Glomerular visceral epithelial cell (primary cell): Measurements from ENCODE around the gene TCF12.

Experiments used
- DNase-seq: peaks from one replicate; pipeline ENCODE4 v3.0.0-alpha.2; 2016; ENCODE audit errors: extremely low spot score

TCF12 gene

GRCh38 chr15:56918046-56918938 is at the start of gene TCF12:
Gene TCF12, plus strand, starts transcription at chr15:56918644. Its CDS starts 1,270 bp downstream, at chr15:56919914.
- DNase-seq, result peak; percentile 96

DNA sequence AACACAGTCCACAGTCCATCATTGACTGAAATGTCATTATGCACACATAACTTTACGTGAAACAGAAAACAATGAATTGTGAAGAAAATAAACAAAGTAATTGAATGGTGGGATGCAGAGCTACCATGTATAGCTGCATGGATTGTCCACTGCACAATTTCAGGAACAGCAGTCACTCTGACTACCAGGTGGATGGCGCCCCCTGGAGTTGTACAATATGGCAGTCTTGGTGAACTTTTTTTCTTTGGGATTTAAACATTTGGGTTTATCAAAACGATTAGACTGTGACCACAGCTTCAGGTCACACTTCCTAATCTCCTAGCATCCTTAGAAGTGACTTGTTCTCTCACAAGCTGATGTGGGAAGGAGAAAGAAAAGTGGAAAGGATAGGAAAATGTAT is 48.9 kb upstream of the TCF12 start:
- DNase-seq, result peak; percentile 25

GRCh38 chr15:56871185-56871584 is 47.3 kb upstream of the TCF12 start:
- DNase-seq, result peak; percentile 57

GRCh38 chr15:56871867-56872266 is 46.6 kb upstream of the TCF12 start:
- no peak for DNase-seq

DNA sequence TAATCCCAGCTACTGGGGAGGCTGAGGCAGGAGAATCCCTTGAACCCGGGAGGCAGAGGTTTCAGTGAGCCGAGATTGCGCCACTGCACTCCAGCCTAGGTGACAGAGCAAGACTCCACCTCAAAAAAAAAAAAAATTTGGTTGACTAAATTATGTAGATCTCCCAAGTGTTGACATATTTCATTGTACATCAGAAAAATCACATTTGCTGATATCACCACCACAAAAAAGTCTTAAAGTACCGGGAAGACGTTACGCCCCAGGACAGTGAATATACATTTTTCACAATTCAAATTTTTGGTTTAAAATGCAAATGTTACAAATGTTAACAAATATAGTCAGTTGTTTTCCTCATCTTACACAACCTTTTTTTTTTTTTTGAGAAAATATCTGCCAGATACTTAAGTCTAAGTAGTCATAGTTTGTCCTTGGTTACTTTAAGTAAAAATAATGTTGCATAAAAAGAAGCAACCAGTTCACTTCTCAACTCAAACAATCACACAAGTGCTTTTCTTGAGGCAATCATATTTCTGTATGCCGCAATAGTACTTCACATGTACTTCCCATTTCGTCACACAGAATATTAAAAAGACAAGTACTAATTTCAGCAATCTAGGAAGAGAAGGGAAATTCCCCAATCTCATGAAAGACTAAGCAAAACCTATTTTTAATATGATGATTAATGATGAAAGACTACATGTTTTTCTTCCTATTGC is 41.0 kb upstream of the TCF12 start:
- no peak for DNase-seq

- DNase-seq, result no peak
Measured at GRCh38 chr15:56879502-56879901, 38.9 kb upstream of the TCF12 start.

GRCh38 chr15:56883088-56883487 is 35.4 kb upstream of the TCF12 start:
- no peak for DNase-seq

DNA sequence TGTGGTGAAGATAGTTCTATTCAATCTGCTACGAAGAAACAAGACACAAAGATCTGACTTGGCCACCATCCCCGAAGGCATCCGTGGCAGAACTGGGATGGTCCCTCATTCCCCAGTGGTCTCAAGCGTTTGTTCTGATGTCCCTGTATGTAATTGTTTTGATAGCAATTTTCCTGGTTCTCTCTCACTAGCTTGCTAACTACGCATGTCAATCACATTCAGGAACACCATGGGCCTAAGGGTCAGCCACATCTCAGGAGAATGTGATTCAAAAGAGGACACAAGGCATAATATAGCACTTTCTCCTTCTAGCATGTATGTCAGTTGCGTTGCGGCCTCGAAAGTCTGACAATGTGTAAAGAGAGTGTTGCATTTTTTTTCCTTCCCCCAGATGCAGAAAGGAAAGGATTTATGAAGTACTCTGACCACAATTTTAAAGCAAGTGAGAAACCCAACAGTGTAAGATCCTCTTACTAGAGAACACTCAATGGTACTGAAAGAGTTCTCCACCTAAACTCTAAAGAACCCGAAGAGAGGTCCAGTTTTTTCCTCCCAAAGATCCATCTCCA is 32.0 kb upstream of the TCF12 start:
- peak; percentile 2 for DNase-seq

DNA sequence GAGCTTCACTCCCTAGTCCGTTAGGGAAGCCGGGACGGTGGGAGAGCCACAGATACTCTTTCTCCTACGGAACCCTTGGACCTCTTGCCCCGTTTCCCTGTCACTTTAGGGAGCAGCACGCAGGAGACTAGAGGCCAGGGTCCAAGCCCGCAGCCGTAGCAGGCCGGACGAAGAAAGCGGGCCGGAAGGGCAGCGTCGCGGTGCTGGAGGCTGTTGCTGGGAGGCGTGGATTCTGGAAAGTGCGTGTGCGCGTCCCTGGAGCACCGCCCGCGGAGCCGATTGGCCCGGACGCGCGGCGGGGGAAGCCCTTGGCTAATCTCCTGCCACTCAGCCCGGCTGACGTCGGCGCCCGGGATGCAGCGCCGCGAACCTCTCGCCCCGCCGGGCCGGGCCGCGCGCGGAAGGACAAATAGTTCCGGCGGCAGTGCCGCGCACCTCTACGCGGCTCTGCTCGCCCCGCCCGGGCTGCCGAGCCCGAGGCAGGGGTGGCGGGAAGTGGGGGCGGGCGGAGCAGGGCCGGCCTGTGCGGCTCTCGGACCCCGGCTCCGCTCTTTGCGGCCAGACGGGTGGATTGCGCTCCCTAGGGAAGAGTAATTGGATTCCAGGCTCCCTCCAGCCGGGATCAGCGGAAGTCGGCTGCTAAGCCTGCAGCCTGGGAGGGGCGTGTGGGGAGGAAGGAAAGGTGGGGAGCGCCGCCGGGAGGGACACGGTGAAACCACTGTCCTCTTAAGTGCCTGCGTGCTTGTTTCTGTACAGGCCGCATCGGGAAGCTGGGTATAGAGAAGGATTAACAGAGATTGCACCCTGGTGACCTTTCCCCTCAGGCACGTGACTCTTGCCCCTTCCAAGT is 31.3 kb upstream of the TCF12 start:
- peak; percentile 95 for DNase-seq

DNA sequence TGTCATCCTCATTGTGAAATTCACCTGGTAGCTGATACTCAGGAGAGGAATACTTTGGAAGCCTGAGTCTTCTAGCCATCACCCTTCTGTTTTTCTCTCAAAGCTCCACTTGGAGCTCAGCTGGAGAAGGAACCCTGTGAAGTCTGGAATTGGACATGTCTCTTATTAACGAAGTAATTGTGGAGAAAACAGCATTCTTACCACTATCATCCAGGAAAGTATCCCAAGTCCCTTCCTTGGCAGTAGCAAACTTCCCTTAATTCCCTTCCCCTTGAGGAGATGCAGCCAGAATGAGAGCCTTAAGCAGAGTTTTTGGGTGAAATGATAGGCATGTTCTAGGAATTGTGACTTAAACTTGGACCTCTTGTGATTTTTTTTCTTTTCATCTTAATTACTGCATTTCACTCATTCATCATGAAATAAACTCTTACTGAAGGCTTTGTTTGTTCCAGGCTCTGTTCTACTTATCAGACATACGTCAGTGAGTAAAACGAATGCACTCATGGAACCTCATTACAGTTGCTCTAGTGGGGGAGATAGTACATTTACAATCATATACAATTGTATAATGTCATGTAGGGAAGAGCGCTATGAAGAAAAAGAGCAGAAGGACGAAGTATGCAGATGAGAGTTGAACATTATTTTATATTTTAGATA is 30.5 kb upstream of the TCF12 start:
- DNase-seq, result no peak

- no peak for DNase-seq
Measured at GRCh38 chr15:56890038-56890437, 28.4 kb upstream of the TCF12 start.

- DNase-seq, result no peak
Measured at GRCh38 chr15:56891852-56892440, 26.5 kb upstream of the TCF12 start.

DNA sequence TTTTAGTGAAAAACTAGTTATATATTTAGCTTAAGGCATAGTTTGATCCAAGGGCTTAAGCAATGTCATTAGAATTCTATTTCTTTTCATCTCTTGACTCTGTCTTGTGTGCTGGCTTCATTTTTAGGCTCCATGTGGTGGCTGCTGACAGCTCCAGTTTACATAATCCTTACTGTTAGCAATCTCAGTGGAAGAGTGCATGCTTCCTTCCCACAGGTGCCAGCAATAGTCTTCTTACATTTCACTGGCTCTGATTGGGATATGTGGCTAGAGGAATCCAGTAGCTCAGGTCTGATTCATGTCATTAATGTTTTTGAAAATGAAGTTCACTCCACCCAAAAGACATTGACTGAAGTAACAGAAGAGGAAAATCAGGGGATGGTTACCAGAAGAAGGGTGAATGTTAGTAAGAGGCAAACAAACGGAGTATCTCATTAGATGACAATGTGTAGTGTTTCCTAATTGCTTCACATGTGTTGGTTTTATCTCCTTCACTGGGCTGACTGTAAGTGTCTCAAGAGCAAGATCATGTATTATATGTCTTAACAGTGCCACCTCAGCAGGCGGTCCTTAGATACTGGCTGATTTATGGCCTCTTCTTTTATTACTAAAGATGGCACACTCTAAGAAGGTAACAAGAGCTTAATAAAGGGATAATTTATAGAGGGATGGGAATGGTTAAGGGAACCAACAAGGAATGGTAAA is 25.6 kb upstream of the TCF12 start:
- no peak for DNase-seq

- no peak for DNase-seq
Measured at GRCh38 chr15:56893364-56893678, 25.1 kb upstream of the TCF12 start.

- DNase-seq, result no peak
Measured at GRCh38 chr15:56894601-56895000, 23.8 kb upstream of the TCF12 start.

GRCh38 chr15:56901931-56902330 is 16.5 kb upstream of the TCF12 start:
- no peak for DNase-seq

- no peak for DNase-seq
Measured at GRCh38 chr15:56906766-56907165, 11.7 kb upstream of the TCF12 start.

GRCh38 chr15:56910801-56911200 is 7.6 kb upstream of the TCF12 start:
- DNase-seq, result no peak

DNA sequence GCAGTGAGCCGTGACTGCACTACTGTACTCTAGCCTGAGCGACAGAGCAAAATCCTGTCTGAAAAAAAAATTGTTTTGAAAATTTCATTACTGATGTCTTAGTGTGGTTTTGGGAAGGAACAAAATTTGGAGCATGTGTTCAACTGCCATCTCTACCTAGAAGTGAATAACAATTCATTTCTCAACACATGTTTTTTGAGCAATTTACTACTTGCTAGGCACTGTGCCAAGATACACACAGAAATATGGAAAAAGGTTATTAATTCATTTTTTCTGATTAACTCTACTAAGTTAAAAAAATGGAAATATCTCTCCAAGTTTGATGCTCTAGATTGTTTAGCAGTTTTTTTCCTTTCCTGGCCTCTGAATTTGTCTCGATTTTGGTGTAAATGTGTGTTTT is 5.2 kb upstream of the TCF12 start:
- no peak for DNase-seq

GRCh38 chr15:56913670-56914069 is 4.8 kb upstream of the TCF12 start:
- DNase-seq, result no peak
